ENCODE results near the gene CRYZ. TPM values are rescaled to one million over a fixed set of nuclear protein-coding genes. Genes with fewer than 3 reads are reported as not detected.
"Not testable (repeated sequence)": the region's sequence is repeated elsewhere in the genome, so short reads cannot be mapped to it uniquely, and the experiment has no call there.

The CRYZ gene, protein sequence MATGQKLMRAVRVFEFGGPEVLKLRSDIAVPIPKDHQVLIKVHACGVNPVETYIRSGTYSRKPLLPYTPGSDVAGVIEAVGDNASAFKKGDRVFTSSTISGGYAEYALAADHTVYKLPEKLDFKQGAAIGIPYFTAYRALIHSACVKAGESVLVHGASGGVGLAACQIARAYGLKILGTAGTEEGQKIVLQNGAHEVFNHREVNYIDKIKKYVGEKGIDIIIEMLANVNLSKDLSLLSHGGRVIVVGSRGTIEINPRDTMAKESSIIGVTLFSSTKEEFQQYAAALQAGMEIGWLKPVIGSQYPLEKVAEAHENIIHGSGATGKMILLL
- 100 to 1,000 TPM; 185 to 198 (median 189) TPM for polyA plus RNA-seq (ENCODE audit: insufficient read length in 4 of 4)

DNA sequence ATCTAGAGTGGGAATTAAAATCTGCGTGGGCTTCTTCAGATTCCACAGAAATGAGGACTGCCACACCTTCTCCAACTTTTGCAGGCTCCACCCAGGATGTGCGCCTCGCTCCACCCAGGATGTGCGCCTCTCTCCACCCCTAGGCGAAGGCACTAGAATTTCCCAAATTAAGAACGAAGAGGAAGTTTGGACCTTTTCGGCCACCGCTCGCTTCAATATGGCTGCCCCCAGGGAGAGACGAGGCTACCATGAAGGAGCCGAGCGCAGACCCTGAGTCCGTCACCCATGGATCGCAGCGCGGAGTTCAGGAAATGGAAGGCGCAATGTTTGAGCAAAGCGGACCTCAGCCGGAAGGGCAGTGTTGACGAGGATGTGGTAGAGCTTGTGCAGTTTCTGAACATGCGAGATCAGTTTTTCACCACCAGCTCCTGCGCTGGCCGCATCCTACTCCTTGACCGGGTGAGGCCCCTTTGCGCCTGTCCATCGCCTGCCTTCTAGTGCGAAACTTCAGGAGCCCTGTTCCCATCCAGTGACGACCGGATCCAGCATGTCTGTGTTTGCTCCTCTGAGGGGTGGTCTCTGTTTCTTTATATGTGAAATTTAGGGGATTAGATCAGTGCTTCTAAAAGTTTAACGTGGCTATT is at the start of gene CRYZ, which contains the start of gene TYW3:
Gene CRYZ, minus strand, starts transcription at position 91 of the 644 bp plus-strand sequence. CDS start 8,229 bp downstream, outside the sequence.
Gene TYW3, plus strand, starts transcription at position 193 of the 644 bp plus-strand sequence. Its CDS starts 93 bp downstream, at position 286.
- DNase-seq (ENCODE audit: low read depth in 4 of 4, low spot score in 3 of 4): peak; percentile 88 to 93 (median 91)

DNA sequence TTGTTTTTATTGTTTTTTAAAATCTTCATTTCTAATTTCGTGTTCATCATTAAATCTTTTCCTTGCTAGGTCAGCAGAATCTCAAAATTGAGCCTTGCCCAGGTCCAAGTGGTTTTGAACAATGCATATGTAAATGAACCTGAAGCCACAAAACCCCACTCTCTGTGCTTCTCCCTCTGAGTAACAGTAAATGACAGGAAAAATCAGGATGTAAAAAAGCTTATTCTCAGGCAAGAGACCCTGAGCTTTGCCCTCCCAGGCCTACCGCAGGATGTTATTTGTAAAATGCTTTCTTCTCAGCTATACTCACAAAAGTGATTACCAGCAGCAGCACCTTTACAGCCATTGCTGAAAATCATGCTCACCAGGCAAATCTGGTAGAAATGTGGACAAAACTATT is 47.7 kb upstream of the CRYZ start:
- no peak for DNase-seq (ENCODE audit: low read depth in 4 of 4, low spot score in 3 of 4)

DNA sequence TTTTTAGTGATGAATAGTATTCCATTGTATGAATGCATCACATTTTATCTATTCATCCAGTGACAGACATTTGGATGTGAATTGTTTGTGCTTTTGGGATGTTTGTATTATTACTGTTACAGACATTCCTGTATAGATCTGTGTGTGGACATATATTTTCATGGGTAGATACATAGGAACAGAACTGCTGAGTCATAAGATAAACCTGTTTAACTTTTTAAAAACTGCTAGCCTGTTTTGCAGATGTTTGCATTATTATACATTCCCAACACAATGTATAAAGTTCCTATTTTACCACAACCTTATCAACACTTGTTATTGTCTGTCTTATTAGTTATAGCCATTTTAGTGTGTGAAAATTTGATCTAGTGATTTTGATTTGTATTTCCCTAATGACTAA is 46.9 kb upstream of the CRYZ start:
- DNase-seq (ENCODE audit: low read depth in 4 of 4, low spot score in 3 of 4): no peak

DNA sequence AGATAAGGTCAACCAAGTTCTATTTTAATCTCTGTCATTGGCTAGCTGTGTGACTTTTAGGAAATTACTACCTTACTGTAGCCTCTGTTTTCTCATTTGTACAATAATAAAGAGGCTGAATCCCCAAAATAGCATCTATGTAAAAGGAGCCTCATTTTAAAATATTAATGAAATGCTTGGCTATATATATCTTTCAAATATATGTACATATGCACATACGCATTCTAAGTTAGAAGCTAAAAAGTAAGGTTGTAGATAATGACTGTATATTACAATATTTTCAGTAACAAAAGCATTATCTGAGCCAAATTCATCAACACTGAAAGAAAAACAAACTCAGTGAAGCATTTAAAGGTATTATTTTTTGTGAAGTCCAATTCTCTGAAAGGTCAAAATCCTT is 44.7 kb upstream of the CRYZ start:
- DNase-seq (ENCODE audit: low read depth in 4 of 4, low spot score in 3 of 4): no peak

DNA sequence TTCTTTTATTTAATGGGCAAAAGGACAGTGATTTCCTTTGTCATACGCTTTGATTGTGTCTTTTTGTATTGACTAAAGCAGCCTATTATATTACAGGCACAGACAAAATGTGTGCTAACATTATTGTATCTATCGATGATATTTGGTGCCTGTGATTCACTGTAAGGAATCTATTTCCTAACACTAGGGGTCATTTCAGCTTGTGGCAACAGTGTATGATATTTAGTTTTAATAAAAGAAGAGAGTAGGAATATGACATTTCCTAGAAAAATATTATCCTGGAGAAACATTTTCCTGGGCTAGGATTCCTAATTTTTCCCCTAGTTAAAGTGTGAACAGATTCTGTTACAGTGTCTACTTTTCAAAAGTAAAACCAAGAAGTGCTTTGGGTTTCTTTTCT is 42.9 kb upstream of the CRYZ start:
- DNase-seq (ENCODE audit: low read depth in 4 of 4, low spot score in 3 of 4): no peak

DNA sequence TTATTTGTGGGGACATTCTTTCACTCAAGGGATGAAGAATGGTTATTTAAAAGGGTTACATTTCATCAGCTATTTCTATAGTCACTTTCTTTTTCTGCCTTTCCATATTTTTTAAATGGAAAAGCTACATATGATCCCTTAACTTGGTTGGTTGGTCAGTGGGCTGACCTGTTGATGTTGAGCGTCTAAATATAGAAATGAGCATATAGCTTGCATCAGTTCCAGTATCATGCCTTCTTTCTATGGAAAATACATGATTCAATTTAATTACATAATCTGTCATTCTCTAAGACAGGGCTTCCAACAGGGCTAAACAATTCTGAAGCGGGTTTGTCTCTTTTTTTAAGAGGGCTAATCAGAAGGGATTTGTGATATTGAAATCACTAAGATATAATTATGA is 40.7 kb upstream of the CRYZ start:
- no peak for DNase-seq (ENCODE audit: low read depth in 4 of 4, low spot score in 3 of 4)

DNA sequence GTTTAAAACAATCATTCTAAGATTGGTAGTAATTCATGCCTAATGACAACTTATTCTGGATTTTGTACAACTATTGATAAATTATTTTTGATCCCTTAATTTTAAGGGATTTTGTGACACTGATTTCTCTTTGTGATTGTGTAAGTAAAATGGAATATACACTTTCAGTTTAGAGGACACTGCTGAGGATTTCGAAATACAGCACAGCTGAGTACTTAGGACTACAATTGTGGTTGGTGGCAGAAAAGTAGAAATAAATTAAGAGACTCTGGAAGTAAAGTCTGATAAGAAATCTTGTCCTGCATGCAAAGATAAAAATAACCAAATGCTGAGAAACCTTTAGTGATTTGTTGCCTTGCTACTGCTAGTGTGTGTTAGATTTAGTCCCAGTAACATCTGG is 40.1 kb upstream of the CRYZ start:
- DNase-seq (ENCODE audit: low read depth in 4 of 4, low spot score in 3 of 4): no peak

DNA sequence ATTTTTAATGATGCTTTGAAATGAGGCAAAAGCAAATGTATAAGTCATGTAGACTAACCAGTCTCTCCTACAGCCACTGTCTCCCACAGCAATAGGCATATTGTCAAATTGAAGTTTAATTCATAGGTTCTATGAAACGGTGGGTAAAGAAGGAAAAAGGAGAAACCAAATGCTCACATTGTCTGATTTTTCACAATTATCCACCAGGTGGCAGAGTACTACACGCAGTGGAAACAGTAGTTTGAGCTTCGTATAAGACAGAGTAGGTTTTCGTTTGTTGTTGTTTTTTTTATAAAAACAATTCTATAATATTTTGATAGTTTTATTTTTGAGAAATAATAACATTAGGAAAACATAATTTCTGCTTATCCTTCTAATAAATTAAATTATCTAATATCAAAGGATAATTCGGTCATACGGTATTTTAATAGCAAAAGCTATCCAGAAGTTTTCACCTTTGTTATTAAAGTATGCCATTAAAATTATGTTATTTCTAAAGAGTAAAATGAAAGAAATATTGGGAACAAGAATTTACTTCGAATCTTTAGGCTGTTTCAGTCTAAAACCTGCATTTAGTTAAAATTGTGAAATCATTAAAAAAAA is 39.2 kb upstream of the CRYZ start:
- DNase-seq (ENCODE audit: low read depth in 4 of 4, low spot score in 3 of 4): peak; percentile 25 to 40 (median 33)

DNA sequence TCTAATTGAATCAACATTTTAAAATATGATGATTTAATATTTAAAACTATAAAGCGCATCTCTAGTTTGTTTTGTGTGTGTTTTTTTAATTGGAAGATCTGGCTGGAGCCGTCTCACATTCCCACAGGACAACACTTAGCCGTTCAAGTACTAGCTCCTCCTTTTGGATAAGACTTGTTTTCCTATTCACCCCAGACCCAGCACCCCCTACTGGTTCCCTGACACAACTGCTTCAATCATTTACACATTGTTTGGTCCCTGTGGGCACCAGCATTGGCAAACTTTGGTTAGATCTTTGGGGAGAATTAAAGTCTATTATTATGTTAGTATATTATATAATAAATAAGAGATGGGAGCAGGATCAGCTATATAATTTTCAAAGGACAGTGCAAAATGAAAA is 34.6 kb upstream of the CRYZ start:
- no peak for DNase-seq (ENCODE audit: low read depth in 4 of 4, low spot score in 3 of 4)

DNA sequence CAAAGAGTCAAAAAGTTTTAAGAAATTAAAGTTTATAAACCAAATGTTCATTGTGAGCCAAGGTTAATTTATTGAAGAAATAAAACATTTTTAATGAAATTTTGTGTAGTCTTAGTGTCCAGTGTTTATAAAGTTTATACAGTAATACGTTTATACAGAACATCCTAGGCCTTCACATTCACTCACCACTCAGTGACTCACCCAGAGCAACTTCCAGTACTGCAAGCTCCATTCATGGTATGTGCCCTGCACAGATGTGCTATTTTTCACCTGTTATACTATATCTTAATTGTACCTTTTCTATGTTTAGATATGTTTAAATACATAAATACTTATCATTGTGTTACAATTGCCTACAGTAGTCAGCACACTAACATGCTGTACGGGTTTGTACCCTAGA is 33.7 kb upstream of the CRYZ start:
- DNase-seq (ENCODE audit: low read depth in 4 of 4, low spot score in 3 of 4): no peak

DNA sequence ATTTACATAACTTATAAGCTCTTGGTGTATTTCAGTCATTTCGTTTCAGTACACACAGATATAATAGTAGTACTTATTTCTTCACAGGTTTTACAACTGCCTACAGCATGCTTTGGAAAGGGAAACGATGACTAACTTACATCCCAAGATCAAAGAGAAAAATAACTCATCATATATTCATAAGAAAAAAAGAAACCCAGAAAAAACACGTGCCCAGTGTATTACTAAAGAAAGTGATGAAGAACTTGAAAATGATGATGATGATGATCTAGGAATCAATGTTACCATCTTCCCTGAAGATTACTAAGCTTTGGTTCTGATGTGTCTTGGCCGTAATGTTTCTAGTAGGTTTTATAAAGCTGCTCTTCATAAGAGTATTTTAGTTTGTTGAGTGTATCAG is 31.0 kb upstream of the CRYZ start:
- no peak for DNase-seq (ENCODE audit: low read depth in 4 of 4, low spot score in 3 of 4)

DNA sequence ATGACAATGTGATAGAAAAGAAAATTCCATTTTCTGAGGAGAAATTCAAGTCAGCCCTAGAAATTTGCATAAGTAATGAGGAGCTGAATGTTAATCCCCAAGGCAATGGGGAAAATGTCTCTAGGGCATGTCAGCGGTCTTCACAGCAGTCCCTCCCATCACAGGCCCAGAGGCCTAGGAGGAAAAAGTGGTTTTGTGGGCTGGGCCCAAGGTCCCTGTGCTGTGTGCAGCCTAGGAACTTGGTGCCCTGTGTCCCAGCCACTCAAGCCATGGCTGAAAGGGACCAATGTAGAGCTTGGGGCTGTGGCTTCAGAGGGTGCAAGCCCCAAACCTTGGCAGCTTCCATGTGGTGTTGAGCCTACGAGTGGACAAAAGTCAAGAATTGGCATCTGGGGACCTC is 23.8 kb upstream of the CRYZ start:
- DNase-seq (ENCODE audit: low read depth in 4 of 4, low spot score in 3 of 4): not testable (repeated sequence)

DNA sequence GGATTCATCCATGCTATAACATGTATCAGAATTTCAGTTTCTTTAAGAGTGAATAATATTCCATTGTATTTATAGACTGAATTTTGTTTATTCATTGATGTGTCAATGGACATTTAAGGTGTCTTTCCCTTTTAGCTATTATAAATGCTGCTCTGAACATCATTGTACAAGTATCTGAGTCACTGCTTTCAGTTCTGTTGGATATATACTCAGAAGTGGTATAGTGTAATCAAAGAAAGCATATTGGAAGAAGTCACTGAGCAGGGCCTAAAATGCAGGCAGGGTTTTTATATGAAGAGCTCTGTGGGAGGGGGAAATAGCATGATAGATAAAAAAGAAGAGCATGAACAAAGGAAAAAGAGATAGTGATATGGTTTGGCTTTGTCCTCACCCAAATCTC is 22.6 kb upstream of the CRYZ start:
- DNase-seq (ENCODE audit: low read depth in 4 of 4, low spot score in 3 of 4): no peak

DNA sequence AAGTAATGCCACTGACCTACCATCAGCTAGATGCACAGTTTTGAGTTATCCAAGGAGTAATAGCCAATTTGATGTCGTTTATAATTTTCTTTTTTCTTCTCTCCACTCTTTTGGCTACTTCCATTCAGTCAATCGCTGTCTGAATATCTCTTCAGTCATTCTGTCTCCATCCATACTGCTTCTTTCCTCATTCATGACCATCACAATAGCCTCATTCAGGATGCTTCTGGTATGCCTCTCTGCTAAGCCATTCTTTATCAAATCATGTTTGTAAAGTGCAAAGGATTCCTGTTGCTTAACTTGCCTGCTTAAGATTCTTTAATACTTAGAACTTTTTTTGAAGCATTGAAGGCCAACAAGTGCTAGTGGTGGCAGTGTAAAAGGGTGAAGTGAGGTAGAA is 20.3 kb upstream of the CRYZ start:
- DNase-seq (ENCODE audit: low read depth in 4 of 4, low spot score in 3 of 4): no peak

DNA sequence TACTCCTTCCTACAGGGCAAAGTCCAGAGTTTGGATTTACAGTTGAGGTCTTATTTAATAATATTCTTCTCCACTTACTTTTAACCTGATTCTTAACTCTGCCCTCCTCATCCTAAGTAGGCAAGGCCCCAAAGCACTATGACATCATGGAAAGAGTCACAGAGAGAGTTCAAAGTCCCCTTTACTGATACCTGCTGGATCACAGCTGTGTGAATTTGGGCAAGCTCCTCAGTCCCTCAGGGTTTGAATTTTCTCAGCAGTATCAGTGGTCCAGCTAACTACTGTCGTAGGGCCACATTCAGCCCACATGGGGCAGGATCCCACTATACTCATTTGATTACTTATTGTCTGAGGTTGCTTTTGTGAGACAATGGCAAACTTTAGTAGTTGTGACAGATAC is 16.1 kb upstream of the CRYZ start:
- DNase-seq (ENCODE audit: low read depth in 4 of 4, low spot score in 3 of 4): no peak

DNA sequence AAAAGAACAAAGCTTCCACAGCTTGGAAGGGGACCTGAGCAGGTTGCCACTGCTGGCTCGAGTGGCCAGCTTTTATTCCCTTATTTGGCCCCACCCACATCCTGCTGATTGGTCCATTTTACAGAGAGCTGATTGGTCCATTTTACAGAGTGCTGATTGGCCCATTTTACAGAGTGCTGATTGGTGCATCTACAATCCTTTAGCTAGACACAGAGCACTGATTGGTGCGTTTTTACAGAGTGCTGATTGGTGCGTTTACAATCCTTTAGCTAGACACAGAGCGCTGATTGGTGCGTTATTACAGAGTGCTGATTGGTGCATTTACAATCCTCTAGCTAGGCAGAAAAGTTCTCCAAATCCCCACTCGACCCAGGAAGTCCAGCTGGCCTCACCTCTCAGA is 12.4 kb upstream of the CRYZ start:
- not testable (repeated sequence) for DNase-seq (ENCODE audit: low read depth in 4 of 4, low spot score in 3 of 4)

DNA sequence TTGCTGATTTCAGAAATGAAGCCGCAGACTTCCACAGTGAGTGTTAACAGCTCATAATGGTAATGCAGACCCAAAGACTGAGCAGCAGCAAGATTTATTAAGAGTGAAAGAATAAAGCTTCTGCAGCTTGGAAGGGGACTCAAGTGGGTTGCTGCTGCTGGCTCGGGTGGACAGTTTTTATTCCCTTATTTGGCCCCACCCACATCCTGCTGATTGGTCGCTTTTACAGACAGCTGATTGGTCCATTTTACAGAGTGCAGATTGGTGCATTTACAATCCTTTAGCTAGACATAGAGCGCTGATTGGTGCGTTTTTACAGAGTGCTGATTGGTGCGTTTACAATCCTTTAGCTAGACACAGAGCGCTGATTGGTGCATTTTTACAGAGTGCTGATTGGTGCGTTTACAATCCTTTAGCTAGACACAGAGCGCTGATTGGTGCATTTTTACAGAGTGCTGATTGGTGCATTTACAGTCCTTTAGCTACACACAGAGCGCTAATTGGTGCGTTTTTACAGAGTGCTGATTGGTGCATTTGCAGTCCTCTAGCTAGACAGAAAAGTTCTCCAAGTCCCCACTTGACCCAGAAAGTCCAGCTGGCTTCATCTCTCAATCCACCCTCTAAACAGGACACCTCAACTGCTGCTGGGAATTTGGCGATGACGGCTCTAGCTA is 7.6 kb upstream of the CRYZ start:
- not testable (repeated sequence) for DNase-seq (ENCODE audit: low read depth in 4 of 4, low spot score in 3 of 4)

DNA sequence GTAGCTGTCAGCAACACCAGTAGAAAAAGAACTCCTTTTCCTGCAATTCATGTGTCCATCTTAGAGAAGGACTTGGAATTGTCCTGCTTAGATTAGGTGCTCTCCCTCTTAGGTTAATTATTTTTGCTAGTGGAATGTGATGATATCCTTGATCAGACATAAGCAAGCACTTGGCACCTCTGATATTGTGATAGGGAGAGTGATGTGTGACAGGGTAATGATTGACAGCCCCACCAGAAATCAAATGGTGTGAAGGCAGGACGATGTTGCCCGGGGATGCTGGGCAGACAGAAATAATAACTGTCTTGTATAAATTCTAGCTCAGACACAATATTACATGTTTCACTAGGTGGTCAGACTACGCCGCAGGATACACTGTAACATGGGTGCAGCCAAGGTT is 4.5 kb upstream of the CRYZ start:
- DNase-seq (ENCODE audit: low read depth in 4 of 4, low spot score in 3 of 4): no peak

DNA sequence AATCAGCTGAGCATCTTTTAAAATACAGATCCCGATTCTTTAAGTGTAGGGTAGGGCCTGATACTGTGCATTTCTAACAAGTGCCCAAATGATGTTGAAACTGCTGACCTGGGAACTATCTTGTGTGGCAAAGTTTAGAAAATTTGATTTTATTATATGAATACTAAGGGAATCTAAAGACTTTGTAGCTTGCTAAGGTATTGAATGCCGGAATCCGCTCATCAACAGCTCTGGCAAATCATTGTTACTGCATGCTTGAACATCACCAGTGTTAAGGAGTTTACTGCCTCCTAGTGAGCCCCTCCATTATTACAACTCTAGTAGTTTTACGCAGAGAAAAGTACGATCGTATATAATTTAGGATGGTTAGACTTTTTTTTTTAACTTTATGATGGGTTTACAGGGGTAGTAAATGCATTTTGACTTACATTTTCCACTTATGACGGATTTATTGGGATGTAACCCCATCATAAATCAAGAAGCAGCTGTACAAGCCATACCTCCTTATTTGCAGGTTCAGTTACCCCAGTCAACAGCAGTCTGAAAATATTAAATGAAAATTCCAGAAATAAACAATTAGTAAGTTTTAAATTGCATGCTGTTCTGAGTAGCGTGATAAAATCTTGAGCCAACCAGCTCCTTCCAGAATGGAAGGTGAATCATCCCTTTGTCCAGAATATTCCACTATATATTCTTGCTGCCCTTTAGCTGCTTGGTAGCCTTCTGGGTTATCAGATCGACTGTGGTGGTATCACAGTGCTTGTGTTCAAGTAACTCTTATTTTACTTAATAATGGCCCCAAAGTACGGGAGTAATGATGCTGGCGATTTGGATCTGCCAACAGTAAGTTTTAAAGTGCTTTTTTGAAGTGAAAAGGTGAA is 994 bp upstream of the CRYZ start:
- DNase-seq (ENCODE audit: low read depth in 4 of 4, low spot score in 3 of 4): peak; percentile 60 to 70 (median 66)

All from right renal pelvis (tissue), 4 donors.